ENCODE data around the gene RTEL1. TPM values are rescaled to one million over a fixed set of nuclear protein-coding genes. Genes with fewer than 3 reads are reported as not detected.

Gene RTEL1
- total RNA-seq, 1 experiment from 2014 or later = 33.4 TPM

DNA sequence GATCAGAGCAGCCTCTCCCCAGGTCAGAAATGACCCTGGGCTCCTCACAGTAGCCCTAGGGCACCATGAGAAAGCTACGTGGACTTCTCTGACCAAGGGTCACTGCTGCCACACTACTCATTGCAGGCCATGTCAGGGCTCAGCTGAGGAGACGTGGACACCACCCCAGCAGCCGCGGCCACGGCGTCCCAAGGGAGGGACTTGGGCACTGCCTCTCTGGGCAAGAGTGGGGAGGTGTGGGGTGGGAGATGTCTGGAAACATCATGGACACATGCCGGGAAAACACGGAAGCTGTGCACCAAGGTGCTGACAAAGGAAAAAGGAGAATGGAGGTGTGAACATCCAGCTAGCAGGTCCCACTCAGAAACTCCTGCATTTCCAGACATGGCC is 40.2 kb upstream of the RTEL1 start:
- no peak for DNase-seq
- Histone ChIP-seq H2AFZ (ENCODE audit: low read length) (no peak overlapping the region), H4K5ac (ENCODE audit: insufficient read length, low read depth, low read length) (no peak overlapping the region), H4K20me1 (ENCODE audit: control insufficient read depth, insufficient read depth, insufficient read length) (no peaks in the 10 kb centered on the region), H3K27me3 (ENCODE audit: insufficient read depth, low read length) (no peaks in the 10 kb centered on the region), H3K79me1 (ENCODE audit: insufficient read depth, low read depth, low read length, poor library complexity, severe bottlenecking) (peaks cover 4% of the 10 kb centered on the region), H3K23me2 (ENCODE audit: insufficient read length, low read depth, low read length, poor library complexity, severe bottlenecking) (no peaks in the 10 kb centered on the region), H3K4ac (ENCODE audit: low read depth, low read length) (no peak overlapping the region), H2AK5ac (ENCODE audit: insufficient read length, low read length) (no peak overlapping the region), H3K18ac (ENCODE audit: insufficient read length, low read depth, low read length) (no peak overlapping the region), H2BK12ac (ENCODE audit: insufficient read length, low read depth, low read length) (no peak overlapping the region), H4K8ac (replicated peaks; ENCODE audit: insufficient read length, low read depth, low read length) (no peak overlapping the region), H3K23ac (ENCODE audit: insufficient read length, low read depth, low read length) (no peak overlapping the region), H3K79me2 (ENCODE audit: insufficient read depth, low read length) (peaks cover under 1% of the 10 kb centered on the region; the same call in 1 of the 2 replicates), H4K91ac (ENCODE audit: insufficient read length, low read depth, low read length) (no peak overlapping the region), H3K14ac (ENCODE audit: insufficient read depth, low read length) (no peak overlapping the region), H3K9me3 (ENCODE audit: control insufficient read depth, low read depth, low read length) (peaks cover 13% of the 10 kb centered on the region), H3K4me2 (ENCODE audit: insufficient read depth, insufficient read length, low read length) (no peak overlapping the region), H2BK120ac (ENCODE audit: low read depth, low read length, poor library complexity, severe bottlenecking) (no peak overlapping the region), H2BK5ac (ENCODE audit: insufficient read length, low read length) (no peak overlapping the region), H3K4me1 (ENCODE audit: insufficient read depth, low read length) (no peaks in the 10 kb centered on the region), H2BK15ac (ENCODE audit: low read depth, low read length) (no peak overlapping the region), H3K27ac (ENCODE audit: insufficient read length, low read depth, low read length) (no peak overlapping the region), H3T11ph (ENCODE audit: low read length) (no peak overlapping the region), H2BK20ac (ENCODE audit: low read depth, low read length, poor library complexity, severe bottlenecking) (no peak overlapping the region), H3K56ac (ENCODE audit: insufficient read length, low read depth, low read length) (no peak overlapping the region), H3K9ac (ENCODE audit: extremely low read depth, insufficient read length, low read length) (no peak overlapping the region)
- no CpG with 5 or more reads among the region's 8 CpGs for WGBS (ENCODE audit: extremely low coverage, insufficient read length, low lambda C conversion rate)
- Mint-ChIP-seq H3K27me3 (ENCODE audit: low read depth) (no peaks in the 10 kb centered on the region; the same call in 1 of the 2 replicates), H3K9me3 (peaks cover 17 to 19% of the 10 kb centered on the region in 2 experiments), H3K4me3 (no peak overlapping the region), H3K4me1 (peaks cover 12 to 13% of the 10 kb centered on the region in 2 experiments), H3K36me3 (ENCODE audit: insufficient read depth in 1 of 3, low read depth in 3 of 3) (peaks cover 48 to 63% (median 59%) of the 10 kb centered on the region in 3 experiments), H3K27ac (no peak overlapping the region)
- TF ChIP-seq, protein P1, sequence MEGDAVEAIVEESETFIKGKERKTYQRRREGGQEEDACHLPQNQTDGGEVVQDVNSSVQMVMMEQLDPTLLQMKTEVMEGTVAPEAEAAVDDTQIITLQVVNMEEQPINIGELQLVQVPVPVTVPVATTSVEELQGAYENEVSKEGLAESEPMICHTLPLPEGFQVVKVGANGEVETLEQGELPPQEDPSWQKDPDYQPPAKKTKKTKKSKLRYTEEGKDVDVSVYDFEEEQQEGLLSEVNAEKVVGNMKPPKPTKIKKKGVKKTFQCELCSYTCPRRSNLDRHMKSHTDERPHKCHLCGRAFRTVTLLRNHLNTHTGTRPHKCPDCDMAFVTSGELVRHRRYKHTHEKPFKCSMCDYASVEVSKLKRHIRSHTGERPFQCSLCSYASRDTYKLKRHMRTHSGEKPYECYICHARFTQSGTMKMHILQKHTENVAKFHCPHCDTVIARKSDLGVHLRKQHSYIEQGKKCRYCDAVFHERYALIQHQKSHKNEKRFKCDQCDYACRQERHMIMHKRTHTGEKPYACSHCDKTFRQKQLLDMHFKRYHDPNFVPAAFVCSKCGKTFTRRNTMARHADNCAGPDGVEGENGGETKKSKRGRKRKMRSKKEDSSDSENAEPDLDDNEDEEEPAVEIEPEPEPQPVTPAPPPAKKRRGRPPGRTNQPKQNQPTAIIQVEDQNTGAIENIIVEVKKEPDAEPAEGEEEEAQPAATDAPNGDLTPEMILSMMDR (conservative IDR thresholded peaks at IDR 0.05) = no peak
